Endothelial cell of coronary artery (primary cell): ENCODE data around the gene CLASP2. TPM values are rescaled to one million over a fixed set of nuclear protein-coding genes. Genes with fewer than 3 reads are reported as not detected.

Experiments used
- total RNA-seq: library from RNA; depleted of rRNA; stranded (reverse); fragments of >200 nt; gene quantifications from 2 replicates; pipeline ENCODE4 v1.2.3, GENCODE V29; 2014

The CLASP2 gene
- total RNA-seq = 54.3 and 60.5 TPM in 2 replicates

GRCh38 chr3:33717866-33718594 is at the start of gene CLASP2:
TSS of gene CLASP2 (minus strand) at chr3:33718254. CDS start at chr3:33718002, 252 bp downstream.

Other genes with a start within 250 kb of the CLASP2 start
- gene PDCD6IP, start 80.4 kb upstream of the CLASP2 start, total RNA-seq = 72.9 and 108 TPM in 2 replicates